Measurements from ENCODE around the gene C2orf42.
"Not testable (repeated sequence)": the region's sequence is repeated elsewhere in the genome, so short reads cannot be mapped to it uniquely, and the experiment has no call there.

The C2orf42 gene

DNA sequence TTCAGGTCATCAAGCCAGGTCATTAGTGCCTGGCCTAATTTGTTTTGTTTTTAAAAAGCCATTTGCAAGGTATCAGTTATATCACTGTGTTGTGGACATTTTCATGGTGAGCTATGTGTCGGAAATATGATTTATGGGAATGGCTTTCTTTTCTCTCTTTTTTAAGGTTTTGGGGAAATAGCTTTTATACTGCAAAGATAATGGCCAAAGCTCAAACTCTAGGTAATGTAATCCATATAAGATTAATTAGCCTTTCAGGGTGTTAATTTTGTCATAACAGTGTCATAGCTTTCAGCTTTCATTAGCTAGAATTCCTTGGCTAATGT, 57.7 kb downstream of the C2orf42 start:
- peaks cover 88% of the 10 kb centered on the region for H3K4me1 ChIP-seq
- TF ChIP-seq Cebpa-rat (IDR thresholded peaks at IDR 0.05), result no peak

GRCh38 chr2:70132244-70133126, 58.3 kb downstream of the C2orf42 start:
- H3K4me1 ChIP-seq, result peaks cover 88% of the 10 kb centered on the region
- H3K4me2 ChIP-seq, result peak overlapping the region; percentile 93
- no peaks in the 10 kb centered on the region for H3K36me3 ChIP-seq
- H3K9me3 ChIP-seq, result no peaks in the 10 kb centered on the region
- H3K9ac ChIP-seq, result peak overlapping the region; percentile 90
- H3K4me3 ChIP-seq, result peak overlapping the region; percentile 68
- TF ChIP-seq Cebpa-rat (IDR thresholded peaks at IDR 0.05), result no peak
- H3K27me3 ChIP-seq, result no peaks in the 10 kb centered on the region
- H3K27ac ChIP-seq, result peak overlapping the region; percentile 93
- H4K20me1 ChIP-seq, result no peaks in the 10 kb centered on the region

More for the DNA sequence above, 57.7 kb downstream of the C2orf42 start:
- H3K9ac ChIP-seq, result peak overlapping the region; percentile 90
- no peaks in the 10 kb centered on the region for H3K27me3 ChIP-seq
- no peaks in the 10 kb centered on the region for H3K36me3 ChIP-seq
- H3K4me2 ChIP-seq, result peak overlapping the region; percentile 93
- peak overlapping the region; percentile 68 for H3K4me3 ChIP-seq
- H3K27ac ChIP-seq, result peak overlapping the region; percentile 93
- H4K20me1 ChIP-seq, result no peaks in the 10 kb centered on the region
- no peaks in the 10 kb centered on the region for H3K9me3 ChIP-seq

DNA sequence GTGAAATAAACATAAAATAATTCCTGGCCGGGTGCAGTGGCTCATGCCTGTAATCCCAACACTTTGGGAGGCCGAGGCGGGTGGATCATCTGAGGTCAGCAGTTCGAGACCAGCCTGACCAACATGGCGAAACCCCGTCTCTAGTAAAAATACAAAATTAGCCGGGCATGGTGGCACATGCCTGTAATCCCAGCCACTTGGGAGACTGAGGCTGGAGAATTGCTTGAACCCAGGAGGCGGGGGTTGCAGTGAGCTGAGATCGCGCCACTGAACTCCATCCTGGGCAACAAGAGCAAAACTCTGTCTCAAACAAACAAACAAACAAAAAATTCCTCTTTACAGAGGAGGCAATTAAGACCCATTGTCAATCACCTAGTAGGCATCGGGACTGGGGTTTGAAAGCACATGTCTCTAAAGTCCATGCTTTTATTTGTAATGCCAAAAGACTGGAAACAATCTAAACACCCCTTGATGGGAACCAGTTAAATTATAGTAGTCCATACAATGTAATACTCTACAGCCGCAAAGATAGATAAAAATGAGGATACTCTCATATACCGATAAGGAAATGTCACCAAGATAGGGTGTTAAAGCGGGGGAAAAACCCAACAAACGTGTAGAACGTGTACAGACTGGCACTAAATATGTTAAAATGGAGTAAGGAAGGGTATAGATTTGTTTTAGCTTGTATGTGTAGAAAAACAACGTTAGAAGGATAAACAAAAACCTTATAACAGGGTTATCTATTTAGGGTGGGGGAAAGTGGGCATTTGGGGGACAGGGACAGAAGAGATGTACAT, 59.3 kb downstream of the C2orf42 start:
- Histone ChIP-seq H3K9ac (peak overlapping the region; percentile 90), H3K4me1 (peaks cover 88% of the 10 kb centered on the region), H3K27ac (peak overlapping the region; percentile 93), H3K4me3 (peak overlapping the region; percentile 68), H3K4me2 (peak overlapping the region; percentile 93)
- not testable (repeated sequence) for H3K9me3 ChIP-seq, H3K36me3 ChIP-seq, H3K27me3 ChIP-seq, H4K20me1 ChIP-seq

- Histone ChIP-seq H3K27me3 (no peaks in the 10 kb centered on the region), H3K9ac (peak overlapping the region; percentile 58), H3K36me3 (no peaks in the 10 kb centered on the region), H3K9me3 (no peaks in the 10 kb centered on the region), H3K4me3 (no peak overlapping the region), H3K4me2 (peak overlapping the region; percentile 96), H3K4me1 (peaks cover 81% of the 10 kb centered on the region), H4K20me1 (no peaks in the 10 kb centered on the region), H3K27ac (peak overlapping the region; percentile 99)
- TF ChIP-seq Cebpa-rat (IDR thresholded peaks at IDR 0.05), result no peak
These were observed 62.8 kb downstream of the C2orf42 start for GRCh38 chr2:70128005-70128404.

- Histone ChIP-seq H3K4me2 (peak overlapping the region; percentile 96), H3K36me3 (no peaks in the 10 kb centered on the region), H4K20me1 (no peaks in the 10 kb centered on the region), H3K27ac (peak overlapping the region; percentile 99), H3K9me3 (no peaks in the 10 kb centered on the region), H3K4me3 (peak overlapping the region; percentile 68; the same call in 1 of the 2 replicates), H3K4me1 (peaks cover 89% of the 10 kb centered on the region), H3K27me3 (no peaks in the 10 kb centered on the region), H3K9ac (peak overlapping the region; percentile 98)
- no peak for TF ChIP-seq Cebpa-rat (IDR thresholded peaks at IDR 0.05)
These were observed 64.4 kb downstream of the C2orf42 start for GRCh38 chr2:70126413-70126812.

DNA sequence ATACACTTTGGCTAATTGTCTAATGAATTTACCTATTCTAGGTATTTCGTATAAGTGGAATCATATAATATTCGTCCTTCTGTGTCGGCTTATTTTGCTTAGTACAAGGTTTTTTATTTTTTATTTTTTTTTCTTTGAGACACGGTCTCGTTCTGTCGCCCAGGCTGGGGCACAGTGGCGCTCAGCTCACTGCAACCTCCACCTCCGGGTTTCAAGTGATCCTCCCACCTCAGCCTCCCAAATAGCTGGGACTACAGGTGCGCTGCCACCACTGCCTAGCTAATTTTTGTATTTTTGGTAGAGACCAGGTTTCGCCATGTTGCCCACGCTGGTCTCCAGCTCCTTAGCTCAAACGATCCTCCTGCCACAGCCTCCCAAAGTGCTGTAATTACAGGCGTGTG, 65.3 kb downstream of the C2orf42 start:
- Histone ChIP-seq H3K4me1 (peaks cover 89% of the 10 kb centered on the region), H3K27me3 (no peaks in the 10 kb centered on the region), H3K4me2 (peak overlapping the region; percentile 96), H3K9ac (peak overlapping the region; percentile 98), H3K36me3 (no peaks in the 10 kb centered on the region), H4K20me1 (no peaks in the 10 kb centered on the region), H3K27ac (peak overlapping the region; percentile 99), H3K9me3 (no peaks in the 10 kb centered on the region), H3K4me3 (peak overlapping the region; percentile 68)
- no peak for TF ChIP-seq Cebpa-rat (IDR thresholded peaks at IDR 0.05)

GRCh38 chr2:70124983-70125480, 65.8 kb downstream of the C2orf42 start:
- no peaks in the 10 kb centered on the region for H3K36me3 ChIP-seq
- H3K9ac ChIP-seq, result peak overlapping the region; percentile 98
- no peaks in the 10 kb centered on the region for H4K20me1 ChIP-seq
- H3K27me3 ChIP-seq, result no peaks in the 10 kb centered on the region
- peak overlapping the region; percentile 96 for H3K4me2 ChIP-seq
- no peaks in the 10 kb centered on the region for H3K9me3 ChIP-seq
- peak overlapping the region; percentile 99 for H3K27ac ChIP-seq
- H3K4me3 ChIP-seq, result peak overlapping the region; percentile 68
- H3K4me1 ChIP-seq, result peaks cover 89% of the 10 kb centered on the region
- TF ChIP-seq Cebpa-rat (IDR thresholded peaks at IDR 0.05), result no peak

DNA sequence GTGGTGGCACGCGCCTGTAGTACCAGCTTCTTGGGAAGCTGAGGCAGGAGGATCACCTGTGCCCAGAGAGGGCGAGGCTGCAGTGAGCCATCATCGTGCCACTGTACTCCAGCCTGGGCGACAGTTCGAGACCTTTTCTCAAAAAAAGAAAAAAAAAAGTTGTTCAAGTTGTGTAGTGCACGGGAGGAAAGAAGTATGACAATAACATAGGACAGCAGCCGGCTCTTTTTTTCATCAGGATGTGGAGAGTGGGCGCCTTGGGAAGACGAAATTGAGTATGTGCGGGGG, 67.0 kb downstream of the C2orf42 start:
- Histone ChIP-seq H3K4me2 (peak overlapping the region; percentile 96), H3K27ac (peak overlapping the region; percentile 99), H3K36me3 (no peaks in the 10 kb centered on the region), H3K4me1 (peaks cover 93% of the 10 kb centered on the region), H3K9ac (peak overlapping the region; percentile 67; the same call in 1 of the 2 replicates), H3K9me3 (no peaks in the 10 kb centered on the region), H3K4me3 (peak overlapping the region; percentile 68; the same call in 1 of the 2 replicates), H4K20me1 (no peaks in the 10 kb centered on the region), H3K27me3 (no peaks in the 10 kb centered on the region)
- TF ChIP-seq Cebpa-rat (IDR thresholded peaks at IDR 0.05), result no peak

DNA sequence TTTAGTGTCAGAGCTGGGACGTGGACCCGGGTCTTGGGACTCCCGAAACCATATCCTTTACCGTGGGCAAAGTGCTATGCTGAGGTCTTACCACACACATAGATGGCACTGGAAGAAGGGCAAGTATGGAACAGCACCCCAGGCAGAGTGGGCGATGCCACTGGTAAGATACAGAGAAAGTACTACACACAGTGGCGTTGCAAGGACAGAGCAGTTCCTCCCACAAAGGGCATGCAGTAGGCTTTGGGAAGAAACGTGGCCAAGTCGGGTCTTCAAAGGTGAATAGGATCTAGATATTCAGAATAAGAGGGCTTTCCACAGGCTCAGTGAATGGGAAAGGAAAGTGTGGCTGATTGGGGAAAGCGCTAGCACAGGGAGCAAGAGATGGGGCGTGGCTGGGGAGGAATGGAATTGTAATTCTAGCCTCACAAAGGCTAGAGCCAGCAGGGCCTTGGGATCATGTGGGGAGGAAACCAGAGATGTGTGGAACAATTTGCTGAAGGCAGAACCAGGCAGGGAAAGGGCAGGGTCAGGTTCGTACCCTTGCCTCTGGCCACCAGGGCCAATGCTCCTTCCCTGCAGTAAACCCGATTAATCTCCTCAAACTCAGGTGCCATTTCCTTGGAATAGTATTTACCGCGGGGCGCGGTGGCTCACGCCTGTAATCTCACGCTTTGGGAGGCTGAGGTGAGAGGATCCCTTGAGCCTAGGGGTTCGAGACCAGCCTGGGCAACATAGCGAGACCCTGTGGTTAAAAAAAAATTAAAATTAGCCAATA, 67.6 kb downstream of the C2orf42 start:
- peak overlapping the region; percentile 68; the same call in 1 of the 2 replicates for H3K4me3 ChIP-seq
- H3K27me3 ChIP-seq, result no peaks in the 10 kb centered on the region
- H3K4me2 ChIP-seq, result peak overlapping the region; percentile 96
- H3K36me3 ChIP-seq, result no peaks in the 10 kb centered on the region
- peak overlapping the region; percentile 99 for H3K27ac ChIP-seq
- H3K9ac ChIP-seq, result peak overlapping the region; percentile 67; the same call in 1 of the 2 replicates
- no peaks in the 10 kb centered on the region for H3K9me3 ChIP-seq
- H4K20me1 ChIP-seq, result no peaks in the 10 kb centered on the region
- H3K4me1 ChIP-seq, result peaks cover 93% of the 10 kb centered on the region
- TF ChIP-seq Cebpa-rat (IDR thresholded peaks at IDR 0.05), result no peak

Measured in BLaER1 (cell line).